Skeletal muscle satellite cell (primary cell): ENCODE results near the gene NOS3.

Experiments
- H3K27me3 ChIP-seq: 2 replicates; pipeline ENCODE4 v1.7.0; 2013; ENCODE audit warnings: low read length; ENCODE audit not compliant: control insufficient read depth, insufficient read depth
- H3K36me3 ChIP-seq: 2 replicates; pipeline ENCODE4 v1.7.0; 2013; ENCODE audit warnings: mild to moderate bottlenecking, control low read depth, low read length; ENCODE audit not compliant: insufficient read depth
- H3K4me1 ChIP-seq: 2 replicates; pipeline ENCODE4 v1.7.0; 2013; ENCODE audit warnings: low read length; ENCODE audit not compliant: control insufficient read depth, insufficient read depth
- H3K4me2 ChIP-seq: 2 replicates; pipeline ENCODE4 v1.7.0; 2013; ENCODE audit warnings: mild to moderate bottlenecking, low read length
- H3K4me3 ChIP-seq: 2 replicates; pipeline ENCODE4 v1.7.0; 2013; ENCODE audit warnings: low read length
- H3K9ac ChIP-seq: 2 replicates; pipeline ENCODE4 v1.7.0; 2013; ENCODE audit warnings: mild to moderate bottlenecking, low read depth, low read length, moderate library complexity
- H3K9me3 ChIP-seq: replicated peaks from 2 replicates; pipeline ENCODE4 v1.7.0; 2013; ENCODE audit warnings: mild to moderate bottlenecking, control low read depth, low read length

Gene NOS3

DNA sequence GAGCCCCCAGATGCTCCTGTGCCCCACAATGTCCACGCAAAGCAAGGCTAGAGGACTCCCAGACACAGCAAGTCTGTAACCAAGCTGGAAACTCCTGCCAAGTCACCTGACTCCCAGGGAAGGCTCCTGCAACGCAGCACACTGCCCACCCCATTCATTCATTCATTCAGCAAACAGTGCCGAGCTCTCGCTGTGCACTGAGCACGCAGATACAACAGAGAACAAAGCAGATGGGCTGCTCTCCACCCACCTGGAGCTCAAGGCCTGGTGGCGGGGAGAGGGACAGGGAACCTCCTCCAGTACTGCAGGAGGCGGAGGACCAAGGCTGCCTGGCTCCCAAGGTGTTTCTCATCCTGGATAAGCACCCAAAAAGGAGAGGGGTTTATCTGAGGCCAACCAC lies 21.3 kb upstream of the NOS3 start:
- Histone ChIP-seq H3K4me3 (no peak overlapping the region), H3K9ac (no peak overlapping the region), H3K9me3 (no peaks in the 10 kb centered on the region), H3K4me1 (peaks cover 7% of the 10 kb centered on the region), H3K27me3 (peaks cover 70% of the 10 kb centered on the region), H3K4me2 (no peak overlapping the region), H3K36me3 (no peaks in the 10 kb centered on the region)

DNA sequence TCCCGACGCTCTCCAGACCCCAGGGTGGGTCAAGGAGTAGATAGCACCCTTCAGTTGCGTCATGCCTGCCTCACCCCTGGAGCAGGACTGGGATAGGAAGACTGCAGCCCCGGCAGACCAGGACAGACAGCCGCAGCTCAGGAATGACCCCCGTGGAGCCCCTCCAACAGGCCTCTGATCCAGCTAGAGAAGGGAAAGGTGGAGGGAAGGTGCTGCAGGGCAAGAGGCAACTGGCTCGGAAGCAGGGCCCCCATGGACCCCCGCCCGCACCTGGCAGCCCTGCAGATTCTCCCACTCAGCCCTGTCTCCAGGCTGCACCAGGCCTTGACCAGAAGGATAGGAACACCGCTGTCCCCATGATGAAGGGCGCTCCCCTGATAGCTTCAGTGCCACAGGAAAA lies 20.4 kb upstream of the NOS3 start:
- Histone ChIP-seq H3K4me3 (no peak overlapping the region), H3K36me3 (no peaks in the 10 kb centered on the region), H3K9me3 (no peaks in the 10 kb centered on the region), H3K27me3 (peaks cover 74% of the 10 kb centered on the region), H3K9ac (no peak overlapping the region), H3K4me1 (peaks cover 14% of the 10 kb centered on the region), H3K4me2 (no peak overlapping the region)

DNA sequence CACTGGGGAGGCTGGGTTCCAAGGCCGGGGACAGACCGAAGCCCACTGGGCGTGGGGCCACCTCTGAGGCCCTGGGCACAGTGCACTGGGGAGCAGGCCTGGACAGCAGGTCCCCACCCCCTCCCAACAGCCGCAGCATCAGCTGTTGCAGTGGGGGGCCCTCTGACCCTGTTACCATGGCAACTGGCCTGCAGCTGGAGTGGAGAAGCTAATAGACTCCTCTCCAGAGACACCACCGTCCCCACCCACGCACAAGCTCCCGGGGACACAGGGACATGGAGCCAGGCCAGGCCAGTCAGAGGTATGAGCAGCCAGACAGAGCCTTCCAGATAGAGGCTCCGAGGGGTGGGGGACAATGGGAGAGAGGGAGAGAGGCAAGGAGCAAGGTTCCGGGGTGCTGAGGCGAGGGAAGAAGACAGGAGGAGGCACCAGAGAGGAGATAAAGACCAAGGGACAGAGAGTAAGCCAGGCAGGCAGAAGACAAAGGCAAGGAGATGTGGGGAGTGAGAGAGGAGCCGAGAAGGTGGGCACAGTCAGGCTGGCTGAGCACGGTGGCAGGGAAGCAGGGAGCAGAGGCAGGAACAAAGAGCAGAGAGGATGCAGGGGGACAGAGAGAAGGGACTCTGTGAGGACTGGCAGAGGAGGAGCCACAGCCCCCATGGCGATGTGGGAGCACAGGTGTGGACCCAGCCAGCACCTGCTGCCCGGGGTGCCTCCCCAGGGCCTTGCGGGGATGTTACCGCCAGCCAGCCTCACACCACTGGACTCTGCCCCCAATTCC lies 19.4 kb upstream of the NOS3 start:
- Histone ChIP-seq H3K4me2 (peak overlapping the region; percentile 23), H3K36me3 (no peaks in the 10 kb centered on the region), H3K4me1 (peaks cover 14% of the 10 kb centered on the region), H3K4me3 (no peak overlapping the region), H3K9me3 (no peaks in the 10 kb centered on the region), H3K27me3 (peaks cover 79% of the 10 kb centered on the region), H3K9ac (no peak overlapping the region)

DNA sequence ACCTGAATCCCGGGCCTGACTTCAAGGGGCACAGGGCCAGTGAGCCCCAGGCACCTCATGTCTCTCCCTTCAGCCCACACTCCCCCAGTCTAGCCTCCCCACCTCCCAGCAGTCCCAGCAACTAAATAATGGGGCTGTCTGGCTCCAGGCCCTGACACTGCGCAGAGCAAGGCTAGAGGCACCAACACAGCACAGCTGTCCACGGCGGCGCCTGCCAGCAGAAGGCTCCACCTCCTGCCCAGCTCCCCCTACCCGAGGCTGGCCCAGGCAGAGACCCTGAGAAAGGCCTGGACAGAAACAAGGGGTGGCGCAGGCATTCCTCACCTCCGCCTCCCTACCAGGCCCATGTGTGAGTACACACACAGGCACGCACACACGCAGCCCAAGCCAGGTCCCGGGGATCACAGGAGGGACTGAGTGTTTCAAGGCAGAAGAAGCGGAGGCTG lies 18.8 kb upstream of the NOS3 start:
- H3K27me3 ChIP-seq = peaks cover 79% of the 10 kb centered on the region
- H3K36me3 ChIP-seq = no peaks in the 10 kb centered on the region
- no peak overlapping the region for H3K4me2 ChIP-seq
- H3K4me1 ChIP-seq = peaks cover 14% of the 10 kb centered on the region
- H3K9me3 ChIP-seq = no peaks in the 10 kb centered on the region
- no peak overlapping the region for H3K4me3 ChIP-seq
- no peak overlapping the region for H3K9ac ChIP-seq

DNA sequence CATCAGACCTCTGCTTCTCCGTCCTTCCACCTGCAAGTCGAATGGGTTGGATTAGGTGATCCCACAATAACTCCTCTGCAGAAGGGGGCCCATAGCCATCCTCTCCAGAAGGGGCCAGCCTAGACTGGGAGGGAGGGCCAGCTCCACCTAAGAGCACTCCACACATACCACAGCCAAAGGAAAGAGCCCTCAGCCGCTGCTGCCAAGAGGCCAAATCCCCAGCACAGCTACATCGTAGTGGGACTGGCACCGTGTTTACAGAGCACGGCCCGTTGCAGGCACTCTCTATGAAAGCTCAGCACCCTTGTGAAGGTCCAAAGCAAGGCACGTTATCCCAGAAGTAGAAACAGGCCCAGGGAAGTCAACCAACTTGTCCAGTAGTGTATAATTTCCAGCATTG lies 18.1 kb upstream of the NOS3 start:
- peaks cover 81% of the 10 kb centered on the region for H3K27me3 ChIP-seq
- H3K4me2 ChIP-seq = no peak overlapping the region
- H3K36me3 ChIP-seq = no peaks in the 10 kb centered on the region
- H3K4me1 ChIP-seq = peaks cover 14% of the 10 kb centered on the region
- H3K9me3 ChIP-seq = no peaks in the 10 kb centered on the region
- no peak overlapping the region for H3K4me3 ChIP-seq
- no peak overlapping the region for H3K9ac ChIP-seq

DNA sequence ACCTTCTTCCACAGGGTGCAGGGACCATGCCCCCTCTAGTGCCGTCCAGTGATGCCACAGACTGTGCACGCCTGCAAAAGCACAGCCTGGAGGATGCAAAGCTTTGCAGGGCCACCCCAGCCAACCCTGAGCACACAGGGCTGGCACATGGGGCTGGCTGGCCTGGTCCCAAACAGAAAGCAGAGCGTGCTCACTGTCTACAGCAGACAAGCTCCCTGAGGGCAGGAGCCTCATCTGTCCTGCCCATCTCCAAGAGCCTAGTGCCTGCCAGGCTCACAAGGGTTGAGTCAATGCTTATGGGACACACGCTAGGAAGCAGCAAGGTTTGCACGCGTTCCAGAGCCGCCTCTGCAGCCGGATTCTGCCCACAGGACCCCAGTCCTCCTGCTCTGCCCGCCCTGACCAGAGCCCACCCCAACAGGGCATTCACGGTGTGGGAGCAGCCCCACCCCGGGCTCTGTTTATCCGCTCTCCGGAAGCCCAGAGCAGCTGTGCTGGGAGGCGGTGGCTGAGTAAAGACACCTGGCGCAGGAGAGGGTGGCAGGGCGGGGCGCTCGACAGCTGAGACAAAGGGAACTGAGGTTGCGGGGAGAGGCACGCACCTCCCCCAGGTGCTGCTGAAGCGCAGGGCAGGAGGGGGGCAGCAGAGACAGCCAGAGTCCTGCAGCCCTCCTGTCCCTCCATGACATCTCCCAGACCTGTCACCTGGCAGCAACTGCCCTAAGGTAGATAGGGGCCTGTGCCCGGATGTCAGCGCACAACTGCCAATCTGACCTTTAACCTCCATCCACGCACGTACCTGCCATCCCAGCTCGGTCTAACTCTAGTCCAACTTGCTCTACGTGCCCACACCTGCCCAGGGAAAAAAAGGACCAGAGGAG lies 17.0 kb upstream of the NOS3 start:
- Histone ChIP-seq H3K27me3 (peaks cover 75% of the 10 kb centered on the region), H3K4me3 (no peak overlapping the region), H3K9me3 (no peaks in the 10 kb centered on the region), H3K9ac (no peak overlapping the region), H3K4me2 (no peak overlapping the region), H3K36me3 (no peaks in the 10 kb centered on the region), H3K4me1 (peaks cover 19% of the 10 kb centered on the region)

DNA sequence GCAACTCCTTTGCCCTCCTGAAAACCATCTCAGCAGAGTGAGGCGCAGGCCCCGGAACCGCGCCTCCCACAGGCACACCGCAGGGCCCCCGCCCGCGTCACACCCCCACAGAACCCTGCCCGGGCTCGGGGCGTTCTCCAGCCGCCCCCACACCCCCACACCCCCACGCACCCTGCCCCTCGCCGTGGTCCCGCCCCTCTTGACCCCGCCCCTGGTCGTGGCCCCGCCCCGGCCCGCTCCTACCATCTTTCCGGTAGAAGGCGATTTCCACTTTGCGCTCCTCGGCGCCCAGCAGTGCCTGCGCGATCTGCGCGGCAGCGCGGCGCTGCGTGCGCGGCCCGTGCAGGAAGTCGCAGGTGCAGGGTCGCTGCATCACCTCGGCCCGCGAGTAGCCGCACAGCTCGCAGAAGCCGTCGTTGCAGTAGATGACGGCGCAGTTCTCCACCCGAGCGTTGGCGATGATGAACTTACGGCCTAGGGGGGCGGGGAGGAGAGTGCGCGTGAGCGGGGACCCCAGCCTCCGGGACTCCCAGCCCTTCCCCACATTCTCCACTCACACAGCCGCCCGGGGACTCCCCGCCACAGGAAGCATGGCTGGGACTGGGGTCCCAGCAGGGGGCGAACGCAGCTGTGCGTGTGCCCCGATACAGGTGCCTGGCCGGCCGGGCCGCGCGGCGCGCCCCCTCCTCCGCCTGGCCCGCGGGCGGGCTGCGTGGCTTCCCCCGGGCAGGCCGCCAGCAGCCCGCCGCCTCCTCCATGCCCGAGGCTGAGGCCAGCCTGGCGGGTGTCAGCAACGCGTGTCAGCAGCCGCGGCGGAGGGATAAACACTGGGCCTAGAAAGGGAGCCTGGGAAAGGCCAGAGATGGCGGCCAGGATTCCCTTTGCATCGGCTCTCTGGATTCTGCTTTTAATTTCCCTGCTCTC lies 16.1 kb upstream of the NOS3 start:
- Histone ChIP-seq H3K4me3 (peak overlapping the region; percentile 47), H3K9ac (no peak overlapping the region), H3K36me3 (no peaks in the 10 kb centered on the region), H3K9me3 (no peaks in the 10 kb centered on the region), H3K4me2 (peak overlapping the region; percentile 73), H3K4me1 (peaks cover 21% of the 10 kb centered on the region), H3K27me3 (peaks cover 72% of the 10 kb centered on the region)

DNA sequence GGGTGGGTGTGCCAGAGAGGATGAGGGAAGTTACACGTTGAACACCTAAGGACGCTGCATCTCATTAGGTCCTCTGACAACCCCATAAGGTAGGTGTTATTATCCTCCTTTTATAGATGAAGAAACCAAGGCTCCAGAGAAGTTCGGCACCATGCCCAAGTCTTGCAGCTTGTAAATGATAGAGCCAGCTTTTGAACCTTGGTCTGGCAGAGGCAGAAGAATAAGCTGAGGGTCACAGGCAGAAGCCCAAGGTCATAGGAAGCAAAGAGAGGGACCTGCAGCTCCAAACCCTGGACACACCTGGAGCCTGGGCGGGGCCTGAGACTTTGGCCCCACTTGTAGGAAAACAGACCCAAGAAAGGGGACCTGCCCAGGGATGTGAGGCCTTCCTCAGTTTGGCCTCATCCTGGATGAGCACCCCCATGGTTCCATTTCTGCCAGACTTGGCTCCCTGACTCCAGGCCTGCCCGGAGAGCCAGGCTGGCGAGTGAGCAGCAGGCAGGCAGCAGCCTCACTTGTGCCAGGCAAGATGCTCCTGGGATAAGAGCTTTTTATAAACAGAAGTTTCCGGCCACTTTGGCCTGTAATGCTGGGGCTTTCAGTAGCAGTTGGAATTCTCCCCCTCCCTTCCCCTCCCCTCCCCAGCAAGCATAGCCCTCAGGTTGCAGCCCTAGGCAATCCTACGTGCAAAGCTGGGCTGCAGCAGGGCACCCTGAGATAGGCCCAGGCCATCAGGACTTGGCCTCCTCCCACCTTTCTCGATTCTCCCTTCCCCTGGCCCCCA lies 15.1 kb upstream of the NOS3 start:
- Histone ChIP-seq H3K9me3 (no peaks in the 10 kb centered on the region), H3K36me3 (no peaks in the 10 kb centered on the region), H3K4me1 (peaks cover 21% of the 10 kb centered on the region), H3K4me3 (no peak overlapping the region), H3K9ac (no peak overlapping the region), H3K4me2 (no peak overlapping the region), H3K27me3 (peaks cover 74% of the 10 kb centered on the region)

DNA sequence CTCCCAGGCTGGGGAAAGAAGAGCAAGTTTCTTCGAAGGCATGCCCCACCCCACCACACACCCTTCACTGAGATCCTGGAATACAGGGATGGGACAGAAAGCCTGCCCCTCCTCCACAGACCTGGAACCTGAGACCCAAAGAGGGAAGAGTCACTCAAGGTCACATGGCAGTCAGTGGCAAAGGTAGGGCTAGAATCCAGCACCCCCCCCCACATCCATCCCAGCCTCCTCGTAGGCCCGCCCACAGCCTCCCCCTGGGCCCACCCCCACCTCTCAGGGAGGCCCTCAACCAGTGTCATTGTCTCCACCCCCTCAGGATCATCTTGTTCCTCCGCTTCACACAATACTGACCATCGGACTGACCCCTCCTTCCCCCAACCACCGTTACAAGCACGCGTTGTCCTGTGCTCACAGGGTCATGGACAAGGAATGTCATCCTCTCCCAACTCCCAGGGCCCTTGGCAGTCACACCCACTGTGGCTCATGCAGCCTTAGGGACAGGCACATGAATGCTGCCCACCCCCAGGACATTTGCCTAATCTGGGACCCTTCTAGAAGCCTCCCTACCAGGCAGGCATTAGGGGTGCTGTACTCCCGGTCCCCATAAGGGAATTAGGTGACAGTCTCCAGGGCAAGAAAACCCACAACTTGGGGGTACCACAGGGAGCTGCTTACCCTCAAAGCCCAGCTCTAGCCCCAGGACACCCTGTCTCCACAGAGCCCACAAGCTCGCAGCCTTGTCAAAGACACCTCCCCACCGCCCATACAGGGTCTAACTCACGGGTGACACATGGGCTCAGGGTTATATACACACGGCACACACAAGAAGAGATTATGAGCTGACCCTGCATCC lies 14.1 kb upstream of the NOS3 start:
- Histone ChIP-seq H3K27me3 (peaks cover 79% of the 10 kb centered on the region), H3K4me2 (no peak overlapping the region), H3K9me3 (no peaks in the 10 kb centered on the region), H3K9ac (no peak overlapping the region), H3K4me1 (peaks cover 15% of the 10 kb centered on the region), H3K36me3 (no peaks in the 10 kb centered on the region), H3K4me3 (no peak overlapping the region)
